ENCODE results near the gene GNS.

DNA sequence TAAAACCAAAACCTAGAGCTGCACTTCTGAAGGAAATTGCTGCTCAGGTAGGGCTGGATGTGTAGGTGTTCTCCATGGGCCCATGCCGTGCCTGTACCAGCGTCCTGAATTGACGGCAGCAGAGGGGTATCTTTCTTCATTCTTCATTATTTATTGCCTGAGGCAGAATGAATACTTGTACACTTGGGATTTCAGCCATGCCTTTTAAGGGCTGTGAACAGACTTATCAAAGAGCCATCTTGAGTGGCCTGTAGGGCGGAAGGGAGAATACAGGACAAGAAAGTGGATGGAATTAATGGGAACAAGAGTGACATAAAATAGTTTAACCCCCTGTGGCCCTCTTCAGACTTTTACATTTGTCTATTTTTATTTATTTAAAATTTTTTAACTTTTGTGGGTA is 87.5 kb downstream of the GNS start:
- TF ChIP-seq FOXM1 (IDR thresholded peaks at IDR 0.05; ENCODE audit: borderline replicate concordance) (no peak), SUZ12 (IDR thresholded peaks at IDR 0.05) (no peak), LEF1 (IDR thresholded peaks at IDR 0.05; ENCODE audit: borderline replicate concordance) (no peak)

Measured in HEK293T (cell line).